ENCODE measurements around the gene NR2C2AP.

NR2C2AP gene

GRCh38 chr19:19209372-19209771 lies 6.2 kb upstream of the NR2C2AP start:
- TF ChIP-seq CTCF (IDR thresholded peaks at IDR 0.05; ENCODE audit: low read depth, low read length, missing control alignments): no peak
- H3K4me3 ChIP-seq (ENCODE audit: low read depth, low read length): no peak overlapping the region
- DNase-seq (ENCODE audit: low read depth): no peak

GRCh38 chr19:19207637-19208572 lies 4.7 kb upstream of the NR2C2AP start:
- TF ChIP-seq CTCF (IDR thresholded peaks at IDR 0.05; ENCODE audit: low read depth, low read length, missing control alignments): no peak
- DNase-seq (ENCODE audit: low read depth): no peak
- H3K4me3 ChIP-seq (ENCODE audit: low read depth, low read length): no peak overlapping the region

GRCh38 chr19:19206938-19207337 lies 3.7 kb upstream of the NR2C2AP start:
- no peak for DNase-seq (ENCODE audit: low read depth)
- H3K4me3 ChIP-seq (ENCODE audit: low read depth, low read length): no peak overlapping the region
- no peak for TF ChIP-seq CTCF (IDR thresholded peaks at IDR 0.05; ENCODE audit: low read depth, low read length, missing control alignments)

GRCh38 chr19:19205416-19206410 lies 2.5 kb upstream of the NR2C2AP start:
- no peak for DNase-seq (ENCODE audit: low read depth)
- no peak for TF ChIP-seq CTCF (IDR thresholded peaks at IDR 0.05; ENCODE audit: low read depth, low read length, missing control alignments)
- no peak overlapping the region for H3K4me3 ChIP-seq (ENCODE audit: low read depth, low read length)

GRCh38 chr19:19204181-19204580 lies 967 bp upstream of the NR2C2AP start:
- no peak for DNase-seq (ENCODE audit: low read depth)
- no peak overlapping the region for H3K4me3 ChIP-seq (ENCODE audit: low read depth, low read length)
- TF ChIP-seq CTCF (IDR thresholded peaks at IDR 0.05; ENCODE audit: low read depth, low read length, missing control alignments): no peak

GRCh38 chr19:19202707-19203011 lies 555 bp downstream of the NR2C2AP start:
- peak overlapping the region; percentile 77 for H3K4me3 ChIP-seq (ENCODE audit: low read depth, low read length)
- no peak for TF ChIP-seq CTCF (IDR thresholded peaks at IDR 0.05; ENCODE audit: low read depth, low read length, missing control alignments)
- no peak for DNase-seq (ENCODE audit: low read depth)

All from GM12864 (cell line).